Duodenal mucosa (tissue), 2 donors: ENCODE data around the gene ATAD2B.

Experiments used
- H3K27ac ChIP-seq: one replicate; pipeline ENCODE4 v1.7.0; 2013; ENCODE audit warnings: low read depth, low read length
- H3K27me3 ChIP-seq, 2 donors: one replicate each; pipeline ENCODE4 v1.7.0; 2013; ENCODE audit warnings: low read length in 2 of 2, control low read depth in 1 of 2; ENCODE audit not compliant: insufficient read depth in 2 of 2, control insufficient read depth in 1 of 2
- H3K36me3 ChIP-seq, 2 donors: one replicate each; pipeline ENCODE4 v1.7.0; 2013; ENCODE audit warnings: low read length in 2 of 2, control low read depth in 1 of 2; ENCODE audit not compliant: insufficient read depth in 2 of 2, control insufficient read depth in 1 of 2
- H3K4me1 ChIP-seq, 2 donors: one replicate each; pipeline ENCODE4 v1.7.0; 2013; ENCODE audit warnings: low read length in 2 of 2, control low read depth in 1 of 2; ENCODE audit not compliant: insufficient read depth in 2 of 2, control insufficient read depth in 1 of 2
- H3K4me3 ChIP-seq, 2 donors: one replicate each; pipeline ENCODE4 v1.7.0; 2013; ENCODE audit warnings: low read length in 2 of 2, low read depth in 1 of 2
- H3K9ac ChIP-seq, 2 donors: one replicate each; pipeline ENCODE4 v1.7.0; 2013; ENCODE audit warnings: low read length in 2 of 2, low read depth in 1 of 2
- H3K9me3 ChIP-seq, 2 donors: one replicate each; pipeline ENCODE4 v1.7.0; 2013; ENCODE audit warnings: low read length in 2 of 2, control low read depth in 1 of 2; ENCODE audit not compliant: control insufficient read depth in 1 of 2

ATAD2B gene

DNA sequence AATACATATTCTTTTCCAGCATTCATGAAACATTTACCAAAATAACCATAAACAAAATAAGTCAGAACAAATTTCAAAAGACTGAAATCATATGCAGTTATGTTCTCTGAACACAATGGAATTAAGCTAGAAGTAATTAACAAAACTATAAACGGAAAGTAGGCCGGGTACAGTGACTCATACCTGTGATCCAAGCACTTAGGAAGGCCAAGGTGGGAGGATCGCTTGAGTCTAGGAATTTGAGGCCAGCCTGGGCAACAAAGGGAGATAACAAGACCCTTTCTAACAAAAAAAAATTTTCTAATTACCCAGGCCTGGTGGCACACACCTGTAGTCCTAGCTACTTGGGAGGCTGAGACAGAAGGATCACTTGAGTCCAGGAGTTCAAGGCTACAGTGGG lies 14.9 kb downstream of the ATAD2B start:
- Histone ChIP-seq H3K27ac (no peak overlapping the region), H3K4me1 (peaks cover 0 to 6% of the 10 kb centered on the region in 2 donors), H3K36me3 (no peaks in the 10 kb centered on the region), H3K9ac (no peak overlapping the region), H3K4me3 (no peak overlapping the region), H3K9me3 (no peaks in the 10 kb centered on the region), H3K27me3 (no peaks in the 10 kb centered on the region)

GRCh38 chr2:23905155-23905554 lies 21.8 kb downstream of the ATAD2B start:
- Histone ChIP-seq H3K4me3 (no peak overlapping the region), H3K4me1 (peaks cover 4 to 38% of the 10 kb centered on the region in 2 donors), H3K9me3 (no peaks in the 10 kb centered on the region), H3K27me3 (no peaks in the 10 kb centered on the region), H3K27ac (no peak overlapping the region), H3K36me3 (no peaks in the 10 kb centered on the region), H3K9ac (no peak overlapping the region)

- no peak overlapping the region for H3K4me3 ChIP-seq
- H3K27me3 ChIP-seq, result no peaks in the 10 kb centered on the region
- peaks cover 4 to 38% of the 10 kb centered on the region in 2 donors for H3K4me1 ChIP-seq
- no peak overlapping the region for H3K27ac ChIP-seq
- no peak overlapping the region for H3K9ac ChIP-seq
- H3K36me3 ChIP-seq, result no peaks in the 10 kb centered on the region
- H3K9me3 ChIP-seq, result no peaks in the 10 kb centered on the region
These were observed 22.2 kb downstream of the ATAD2B start for GRCh38 chr2:23904692-23905091.

DNA sequence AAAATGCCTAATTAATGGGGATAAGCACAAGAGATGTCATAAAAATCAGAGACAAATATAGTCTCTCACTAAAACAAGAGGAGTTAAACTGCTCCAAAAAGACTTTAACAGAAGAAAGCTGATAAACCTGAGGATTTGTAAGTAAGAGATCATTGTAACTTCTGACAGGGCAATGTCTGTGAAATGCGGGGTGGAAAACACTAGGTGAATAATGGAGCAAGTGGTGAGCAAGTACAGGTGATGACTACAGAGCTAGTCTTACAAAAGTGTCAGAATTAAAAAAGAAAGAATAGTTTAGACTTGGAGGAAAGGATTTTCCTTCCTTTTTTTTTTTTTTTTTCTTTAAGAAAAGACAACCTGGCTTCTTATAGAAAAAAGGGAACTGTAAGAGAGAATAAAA lies 22.7 kb downstream of the ATAD2B start:
- Histone ChIP-seq H3K9me3 (no peaks in the 10 kb centered on the region), H3K27ac (no peak overlapping the region), H3K4me1 (peaks cover 4 to 38% of the 10 kb centered on the region in 2 donors), H3K36me3 (no peaks in the 10 kb centered on the region), H3K4me3 (no peak overlapping the region), H3K27me3 (no peaks in the 10 kb centered on the region), H3K9ac (no peak overlapping the region)

DNA sequence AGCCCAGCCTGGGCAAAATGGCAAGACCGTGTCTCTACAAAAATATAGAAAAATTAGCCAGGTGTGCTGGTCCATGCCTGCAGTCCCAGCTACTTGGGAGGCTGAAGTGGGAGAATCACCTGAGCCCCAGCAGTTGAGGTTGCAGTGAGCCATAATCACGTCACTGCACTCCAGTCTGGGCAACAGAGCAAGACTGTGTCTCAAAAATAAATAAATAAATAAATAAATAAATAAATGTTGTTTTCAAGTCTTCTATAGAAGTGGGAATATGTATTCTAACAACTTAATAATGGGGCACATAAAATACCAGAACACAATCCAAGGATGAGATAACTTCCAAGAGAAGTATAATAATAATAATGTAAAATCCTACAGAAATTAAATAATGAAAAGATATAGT lies 23.9 kb downstream of the ATAD2B start:
- H3K4me3 ChIP-seq, result no peak overlapping the region
- no peak overlapping the region for H3K9ac ChIP-seq
- no peaks in the 10 kb centered on the region for H3K9me3 ChIP-seq
- H3K36me3 ChIP-seq, result no peaks in the 10 kb centered on the region
- H3K4me1 ChIP-seq, result peaks cover 4 to 38% of the 10 kb centered on the region in 2 donors
- H3K27ac ChIP-seq, result no peak overlapping the region
- H3K27me3 ChIP-seq, result no peaks in the 10 kb centered on the region

- Histone ChIP-seq H3K27me3 (no peaks in the 10 kb centered on the region), H3K9ac (no peak overlapping the region), H3K27ac (no peak overlapping the region), H3K4me3 (no peak overlapping the region), H3K36me3 (no peaks in the 10 kb centered on the region), H3K9me3 (no peaks in the 10 kb centered on the region), H3K4me1 (peaks cover 4 to 38% of the 10 kb centered on the region in 2 donors)
These were observed 24.7 kb downstream of the ATAD2B start for GRCh38 chr2:23901966-23902846.

DNA sequence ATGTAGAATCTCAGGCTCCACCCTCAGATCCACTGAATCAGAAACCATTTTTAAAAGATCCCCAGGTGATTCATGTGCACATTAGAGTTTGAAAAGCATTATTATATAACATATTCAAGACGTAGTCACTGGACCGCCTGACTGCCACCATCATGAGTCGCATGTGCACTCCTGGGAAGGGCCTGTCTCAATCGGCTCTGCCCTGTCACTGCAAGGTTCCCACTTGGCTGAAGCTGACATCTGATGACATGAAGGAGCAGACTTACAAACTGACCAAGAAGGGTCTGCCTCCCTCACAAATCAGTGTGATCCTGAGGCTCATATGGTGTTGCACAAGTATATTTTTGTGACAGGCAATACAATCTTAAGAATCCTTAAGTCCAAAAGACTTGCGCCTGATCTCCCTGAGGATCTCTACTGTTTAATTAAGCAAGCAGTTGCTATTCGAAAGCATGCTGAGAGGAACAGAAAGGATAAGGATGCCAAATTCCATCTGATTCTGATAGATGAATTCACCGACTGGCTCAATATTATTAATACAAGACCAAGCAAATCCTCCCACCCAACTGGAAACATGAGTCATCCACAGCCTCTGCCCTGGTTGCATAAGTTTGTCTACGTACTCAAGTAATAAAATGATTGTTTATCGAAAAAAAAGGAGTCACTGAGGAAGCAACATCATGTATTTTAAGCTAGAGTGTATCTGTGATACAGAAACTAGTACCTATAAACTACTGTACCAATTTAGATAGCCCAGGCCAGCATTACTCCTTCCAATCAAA lies 26.2 kb downstream of the ATAD2B start:
- H3K4me1 ChIP-seq, result peaks cover 4 to 38% of the 10 kb centered on the region in 2 donors
- H3K27ac ChIP-seq, result no peak overlapping the region
- H3K9me3 ChIP-seq, result no peaks in the 10 kb centered on the region
- H3K9ac ChIP-seq, result no peak overlapping the region
- no peak overlapping the region for H3K4me3 ChIP-seq
- no peaks in the 10 kb centered on the region for H3K36me3 ChIP-seq
- no peaks in the 10 kb centered on the region for H3K27me3 ChIP-seq

- Histone ChIP-seq H3K4me1 (peaks cover 4 to 38% of the 10 kb centered on the region in 2 donors), H3K9me3 (no peaks in the 10 kb centered on the region), H3K36me3 (no peaks in the 10 kb centered on the region), H3K9ac (no peak overlapping the region), H3K4me3 (no peak overlapping the region), H3K27ac (no peak overlapping the region), H3K27me3 (no peaks in the 10 kb centered on the region)
These were observed 26.8 kb downstream of the ATAD2B start for GRCh38 chr2:23900133-23900532.

DNA sequence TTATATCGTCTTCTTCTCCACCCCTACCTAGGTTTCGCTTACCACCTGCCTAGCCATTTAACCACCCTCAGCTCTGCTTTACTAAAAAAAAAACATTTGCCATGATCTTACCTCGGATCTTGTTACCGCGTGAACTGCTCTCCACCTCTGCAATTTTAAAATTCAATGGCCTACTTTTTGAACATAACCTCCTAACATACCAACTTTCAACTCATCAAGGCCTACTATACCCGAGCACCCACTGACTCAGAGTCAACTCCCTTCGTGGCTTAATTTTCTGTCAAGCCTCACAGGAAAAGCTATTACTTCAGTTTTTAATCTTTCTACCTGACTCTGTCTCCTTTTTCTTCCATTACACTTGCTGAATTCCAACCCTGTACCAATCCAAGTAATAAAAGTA lies 55.7 kb downstream of the ATAD2B start:
- no peaks in the 10 kb centered on the region for H3K4me1 ChIP-seq
- peaks cover 23 to 50% of the 10 kb centered on the region in 2 donors for H3K36me3 ChIP-seq
- H3K27me3 ChIP-seq, result no peaks in the 10 kb centered on the region
- H3K4me3 ChIP-seq, result no peak overlapping the region
- H3K9ac ChIP-seq, result no peak overlapping the region
- no peak overlapping the region for H3K27ac ChIP-seq
- no peaks in the 10 kb centered on the region for H3K9me3 ChIP-seq

GRCh38 chr2:23867449-23867848 lies 59.5 kb downstream of the ATAD2B start:
- no peaks in the 10 kb centered on the region for H3K9me3 ChIP-seq
- no peaks in the 10 kb centered on the region for H3K27me3 ChIP-seq
- no peak overlapping the region for H3K27ac ChIP-seq
- H3K4me1 ChIP-seq, result no peaks in the 10 kb centered on the region
- no peak overlapping the region for H3K4me3 ChIP-seq
- peaks cover 15 to 31% of the 10 kb centered on the region in 2 donors for H3K36me3 ChIP-seq
- no peak overlapping the region for H3K9ac ChIP-seq
